AML-193 (cell line): Measurements from ENCODE around the gene GALNT17.

ENCODE experiments used
- DNase-seq, 2 experiments: peaks; one replicate each; lab custom pipeline; 2025; lab: John Stamatoyannopoulos, UW

GALNT17 gene

GRCh38 chr7:71342202-71342601 lies 210.3 kb downstream of the GALNT17 start:
- no peak for DNase-seq

- DNase-seq = no peak
Observed at GRCh38 chr7:71343039-71343438, 211.1 kb downstream of the GALNT17 start.

DNA sequence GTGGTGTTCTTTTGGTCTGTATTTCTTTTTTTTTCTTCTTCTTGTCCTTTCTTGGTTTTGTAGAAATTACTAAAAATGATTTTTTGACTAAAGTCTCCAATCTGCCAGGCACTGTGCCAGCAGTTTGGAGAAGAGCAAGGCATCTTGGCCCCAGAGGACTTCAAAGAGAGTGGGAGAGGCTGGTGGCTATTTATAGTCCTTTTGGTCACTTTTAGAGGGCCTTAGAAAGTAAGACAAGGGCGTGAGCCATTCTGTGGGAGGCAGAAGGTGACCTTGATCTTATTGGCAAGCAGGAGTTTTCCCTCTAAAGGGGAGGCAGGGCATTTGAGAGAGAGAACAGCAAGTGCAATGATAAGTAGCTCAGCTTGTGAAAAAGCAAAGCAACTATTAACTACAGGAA lies 211.9 kb downstream of the GALNT17 start:
- no peak for DNase-seq

DNA sequence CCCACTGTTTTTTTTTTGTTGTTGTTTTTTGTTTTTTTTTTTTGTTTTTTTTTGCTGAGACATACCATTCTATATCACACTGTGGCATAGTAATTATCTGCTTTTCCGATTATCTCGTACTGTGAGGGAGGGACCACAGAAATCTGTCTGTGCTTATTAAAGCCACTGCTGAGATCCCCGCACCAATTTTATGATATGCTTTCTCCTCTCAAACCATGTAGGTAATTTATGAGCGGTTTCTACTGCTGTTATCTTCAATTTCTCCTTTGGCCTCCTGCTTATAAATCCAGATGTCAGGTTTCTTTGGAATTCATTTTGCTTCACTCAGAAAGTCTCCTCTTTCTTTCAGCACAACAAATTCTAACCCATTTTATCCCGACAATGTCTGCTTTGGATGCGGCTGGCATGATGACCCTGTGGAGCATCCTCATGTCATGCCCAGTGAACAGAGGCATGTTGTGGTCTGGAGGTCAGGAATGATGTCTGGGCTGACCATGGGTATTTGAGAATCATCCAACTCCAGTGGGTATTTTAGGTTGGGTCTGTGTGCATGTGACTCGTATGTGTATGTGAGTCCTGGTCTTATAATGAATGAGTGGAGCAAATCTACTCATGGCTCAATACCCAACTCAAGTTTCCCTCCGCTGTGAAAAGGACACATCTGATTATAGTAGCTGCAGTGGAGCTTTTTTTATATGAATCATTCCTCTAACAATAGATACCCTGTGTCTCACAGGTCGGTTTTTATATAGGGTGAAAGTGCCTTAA lies 213.4 kb downstream of the GALNT17 start:
- DNase-seq = no peak

DNA sequence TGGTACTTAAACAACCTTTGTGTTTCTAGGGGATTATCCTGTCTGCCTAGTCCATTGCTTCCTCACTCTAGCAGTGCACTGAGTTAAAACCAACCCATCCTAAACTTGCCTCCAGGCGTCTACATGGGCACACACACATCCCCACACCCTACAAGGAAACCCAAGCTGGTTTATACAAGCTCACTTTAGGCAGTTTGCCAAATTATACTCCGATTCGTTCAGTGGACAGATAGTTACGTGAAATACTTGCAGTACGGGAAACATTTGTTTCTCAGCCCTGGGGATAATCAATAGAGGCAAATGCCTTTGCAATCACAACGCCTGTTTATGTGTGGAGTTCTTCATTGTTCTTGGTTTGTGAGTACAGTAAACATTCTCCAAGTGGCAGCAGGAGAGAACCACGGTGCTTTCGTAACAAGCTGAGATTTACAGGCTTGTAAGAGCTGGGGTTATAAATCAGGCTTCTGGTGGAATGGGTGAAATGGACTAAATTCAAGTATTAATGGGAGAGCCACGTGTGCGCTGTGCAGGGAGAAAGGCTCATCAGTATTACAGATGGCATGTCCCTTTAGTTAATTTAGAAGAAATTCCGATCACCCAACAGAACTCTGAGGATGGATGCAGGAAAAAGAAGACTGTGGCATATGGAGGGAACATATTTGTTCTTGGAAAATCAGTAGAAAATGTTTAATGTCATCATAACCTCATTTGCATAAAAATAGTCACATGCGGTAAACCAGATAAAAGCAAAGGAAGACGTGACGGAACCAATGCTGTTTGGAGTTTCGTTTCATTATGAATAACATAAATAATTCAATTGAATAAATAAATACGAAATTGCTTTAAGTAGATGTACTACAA lies 217.1 kb downstream of the GALNT17 start:
- no peak for DNase-seq

DNA sequence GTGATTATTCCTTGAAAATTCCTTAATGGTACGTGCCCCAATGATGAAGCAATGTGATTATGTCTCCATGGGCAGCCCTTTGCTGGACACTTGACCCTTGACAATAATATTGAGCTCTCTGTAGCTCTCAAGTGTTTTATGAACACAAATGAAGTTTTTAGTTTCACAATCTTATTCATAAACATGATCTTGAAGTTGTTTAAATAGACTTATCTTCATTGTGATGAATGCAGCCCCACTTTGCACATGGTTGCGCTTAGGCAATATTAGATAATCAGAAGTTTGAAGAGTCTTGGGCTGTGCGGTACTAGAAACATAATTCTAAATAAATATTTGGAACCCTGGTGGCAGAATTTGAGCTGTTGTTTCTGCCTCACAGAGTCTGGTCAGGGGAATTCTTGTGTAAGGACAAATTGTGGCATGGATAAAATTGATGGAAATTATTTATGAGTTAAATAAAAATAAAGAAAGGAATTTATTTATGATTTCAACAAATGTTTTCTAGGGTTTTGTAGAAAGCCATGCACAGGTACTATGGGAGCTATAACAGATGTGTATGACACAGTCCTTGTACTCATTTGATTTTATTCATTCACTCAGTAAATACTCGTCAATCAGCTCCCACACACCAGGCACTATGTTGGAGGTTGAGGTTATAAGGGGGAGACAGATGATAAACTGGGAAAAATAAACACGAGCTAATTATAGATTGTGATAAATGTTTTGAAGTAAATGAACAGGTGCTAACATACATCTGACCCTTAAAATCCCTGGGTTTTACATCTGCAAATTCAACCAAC lies 217.9 kb downstream of the GALNT17 start:
- no peak for DNase-seq

DNA sequence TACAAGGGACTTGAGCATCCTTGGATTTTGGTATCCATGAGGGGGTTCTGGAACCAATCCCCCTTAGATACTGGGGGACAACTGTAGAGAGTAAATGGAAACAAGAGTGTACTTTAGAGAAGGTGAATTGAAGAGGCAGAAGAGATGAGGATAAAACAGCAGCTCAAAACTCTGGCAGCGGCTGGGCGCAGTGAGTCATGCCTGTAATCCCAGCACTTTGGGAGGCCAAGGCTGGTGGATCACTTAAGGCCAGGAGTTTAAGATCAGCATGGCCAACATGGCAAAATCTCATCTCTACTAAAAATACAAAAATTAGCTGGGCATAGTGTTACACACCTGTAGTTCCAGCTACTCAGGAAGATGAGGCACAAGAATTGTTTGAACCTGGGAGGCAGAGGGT lies 218.7 kb downstream of the GALNT17 start:
- no peak for DNase-seq

DNA sequence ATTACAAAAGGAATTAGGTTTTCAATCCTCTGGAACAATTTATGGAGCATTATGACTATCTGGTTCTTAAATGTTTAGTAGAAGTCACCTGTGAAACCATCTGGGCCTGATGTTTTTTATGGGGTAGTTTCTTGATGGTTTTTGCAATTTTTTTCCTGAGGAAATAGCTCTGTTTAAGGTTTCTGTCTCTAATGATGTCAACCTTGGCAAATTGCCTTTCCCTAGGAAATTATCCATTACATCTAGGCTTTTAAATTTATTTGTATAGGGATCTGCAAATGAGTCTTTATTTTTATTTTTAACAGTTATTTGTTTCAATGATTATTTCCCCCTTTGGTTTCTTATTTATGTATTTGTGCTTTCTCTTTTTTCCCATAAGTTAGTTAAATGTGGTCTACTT lies 222.8 kb downstream of the GALNT17 start:
- no peak for DNase-seq

GRCh38 chr7:71361451-71362032 lies 229.6 kb downstream of the GALNT17 start:
- DNase-seq = no peak

GRCh38 chr7:71362240-71362639 lies 230.3 kb downstream of the GALNT17 start:
- no peak for DNase-seq

DNA sequence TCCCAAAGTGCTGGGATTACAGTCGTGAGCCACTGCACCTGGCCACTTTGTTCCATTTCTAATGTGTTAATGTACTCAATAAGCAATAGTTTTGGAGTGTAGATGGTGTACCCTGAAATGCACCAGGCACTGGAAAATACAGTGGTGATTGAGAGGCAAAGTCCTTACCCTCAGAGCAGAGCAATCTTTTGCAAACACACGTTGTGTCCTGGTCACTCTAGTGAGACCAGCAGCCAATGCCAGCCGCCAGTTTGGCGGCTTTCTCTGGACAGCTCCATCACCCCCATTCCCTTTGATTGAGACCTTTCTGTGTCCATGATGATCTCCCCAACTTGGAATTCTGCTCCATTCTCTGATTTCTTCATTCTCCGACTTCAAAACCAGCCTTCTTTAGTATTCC lies 231.3 kb downstream of the GALNT17 start:
- no peak for DNase-seq

- no peak for DNase-seq
Observed at GRCh38 chr7:71363627-71364026, 231.7 kb downstream of the GALNT17 start.

DNA sequence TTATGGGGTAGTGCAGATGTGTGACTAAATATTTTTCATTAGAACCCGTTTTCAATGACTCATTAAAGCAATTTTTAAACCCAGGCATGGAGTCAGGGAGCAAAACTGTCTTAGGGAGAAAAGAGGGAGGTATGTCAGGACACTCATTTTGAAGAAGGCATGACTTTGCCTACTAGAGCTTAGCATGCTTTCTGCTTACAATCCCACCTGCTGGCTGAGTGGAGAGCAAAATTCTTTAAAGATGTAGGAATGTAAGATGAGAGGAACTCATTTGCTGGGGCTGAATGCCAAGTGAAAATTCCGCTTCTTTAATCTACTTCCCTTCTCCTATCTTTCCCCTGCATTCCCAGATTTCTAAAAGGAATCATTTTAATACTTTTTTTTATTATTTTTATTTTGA lies 232.6 kb downstream of the GALNT17 start:
- no peak for DNase-seq

- DNase-seq = no peak
Observed at GRCh38 chr7:71372991-71373390, 241.0 kb downstream of the GALNT17 start.

- no peak for DNase-seq
Observed at GRCh38 chr7:71377062-71377461, 245.1 kb downstream of the GALNT17 start.

- DNase-seq = no peak
Observed at GRCh38 chr7:71377469-71377868, 245.5 kb downstream of the GALNT17 start.

DNA sequence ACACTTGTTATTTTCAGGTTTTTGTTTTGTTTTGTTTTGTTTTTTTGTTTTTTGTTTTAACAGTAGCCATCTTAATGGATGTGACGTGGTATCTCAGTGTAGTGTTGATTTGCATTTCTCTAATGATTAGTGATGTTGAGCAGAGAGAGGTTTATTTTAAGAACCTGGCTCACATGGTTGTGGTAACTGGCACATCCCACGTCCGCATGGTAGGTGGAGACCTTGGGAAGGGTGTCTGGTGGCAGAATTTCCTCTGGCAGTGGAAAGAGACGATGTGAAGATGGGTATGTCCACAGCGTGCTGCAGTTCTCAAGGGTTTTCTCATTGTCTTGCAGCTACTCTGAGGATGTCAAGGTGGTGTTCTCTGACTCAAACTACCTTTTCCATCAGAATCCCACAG lies 252.2 kb downstream of the GALNT17 start:
- no peak for DNase-seq

- DNase-seq = no peak
Observed at GRCh38 chr7:71385330-71385729, 253.4 kb downstream of the GALNT17 start.

GRCh38 chr7:71386152-71386785 lies 254.3 kb downstream of the GALNT17 start:
- DNase-seq = no peak

DNA sequence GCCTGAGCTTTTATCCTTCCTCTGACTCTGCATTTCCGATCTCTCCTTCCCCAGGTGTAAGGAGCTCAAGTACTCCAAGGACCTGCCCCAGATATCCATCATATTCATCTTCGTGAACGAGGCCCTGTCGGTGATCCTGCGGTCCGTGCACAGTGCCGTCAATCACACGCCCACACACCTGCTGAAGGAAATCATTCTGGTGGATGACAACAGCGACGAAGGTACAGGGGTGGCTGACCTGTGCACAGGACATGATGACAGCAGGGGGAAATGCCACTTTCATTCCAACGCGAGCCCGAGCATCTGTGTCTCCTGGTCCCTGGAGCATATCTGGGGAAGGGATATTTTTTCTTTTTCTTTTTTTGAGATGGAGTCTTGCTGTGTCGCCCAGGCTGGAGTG lies 256.2 kb downstream of the GALNT17 start:
- no peak for DNase-seq

GRCh38 chr7:71389976-71390375 lies 258.0 kb downstream of the GALNT17 start:
- no peak for DNase-seq

GRCh38 chr7:71393661-71394060 lies 261.7 kb downstream of the GALNT17 start:
- no peak for DNase-seq
